ENCODE data around the gene TLE1.
"Not testable (repeated sequence)": the region's sequence is repeated elsewhere in the genome, so short reads cannot be mapped to it uniquely, and the experiment has no call there.

TLE1 gene

GRCh38 chr9:81650586-81651515 lies 38.5 kb downstream of the TLE1 start:
- no peak for TF ChIP-seq CTCF (conservative IDR thresholded peaks at IDR 0.05; ENCODE audit: low read depth, low read length)
- DNase-seq (ENCODE audit: low read depth): no peak
- no peak overlapping the region for H3K4me3 ChIP-seq (ENCODE audit: low read depth, low read length)

- DNase-seq (ENCODE audit: low read depth): no peak
- no peak overlapping the region for H3K4me3 ChIP-seq (ENCODE audit: low read depth, low read length)
- TF ChIP-seq CTCF (conservative IDR thresholded peaks at IDR 0.05; ENCODE audit: low read depth, low read length): no peak
Observed at GRCh38 chr9:81649475-81650240, 39.7 kb downstream of the TLE1 start.

GRCh38 chr9:81648891-81649290 lies 40.5 kb downstream of the TLE1 start:
- TF ChIP-seq CTCF (conservative IDR thresholded peaks at IDR 0.05; ENCODE audit: low read depth, low read length): no peak
- DNase-seq (ENCODE audit: low read depth): no peak
- H3K4me3 ChIP-seq (ENCODE audit: low read depth, low read length): no peak overlapping the region

GRCh38 chr9:81646337-81646736 lies 43.0 kb downstream of the TLE1 start:
- no peak for DNase-seq (ENCODE audit: low read depth)
- TF ChIP-seq CTCF (conservative IDR thresholded peaks at IDR 0.05; ENCODE audit: low read depth, low read length): no peak
- no peak overlapping the region for H3K4me3 ChIP-seq (ENCODE audit: low read depth, low read length)

GRCh38 chr9:81644513-81644912 lies 44.8 kb downstream of the TLE1 start:
- DNase-seq (ENCODE audit: low read depth); H3K4me3 ChIP-seq (ENCODE audit: low read depth, low read length): not testable (repeated sequence)

GRCh38 chr9:81637276-81637675 lies 52.1 kb downstream of the TLE1 start:
- no peak overlapping the region for H3K4me3 ChIP-seq (ENCODE audit: low read depth, low read length)
- DNase-seq (ENCODE audit: low read depth): no peak
- TF ChIP-seq CTCF (conservative IDR thresholded peaks at IDR 0.05; ENCODE audit: low read depth, low read length): no peak

GRCh38 chr9:81636255-81636599 lies 53.1 kb downstream of the TLE1 start:
- no peak for DNase-seq (ENCODE audit: low read depth)
- H3K4me3 ChIP-seq (ENCODE audit: low read depth, low read length): no peak overlapping the region
- no peak for TF ChIP-seq CTCF (conservative IDR thresholded peaks at IDR 0.05; ENCODE audit: low read depth, low read length)
